K562 (cell line): ENCODE measurements around the gene SPCS3. TPM values are rescaled to one million over a fixed set of nuclear protein-coding genes. Genes with fewer than 3 reads are reported as not detected.
A peak's percentile ranks its signal among the peaks of the same experiment; 100 is the strongest.

Source experiments
- C11orf30 ChIP-seq: fragments of 450-650 bp; IDR thresholded peaks from 2 replicates; pipeline ENCODE4 v1.6.1; 2016; ENCODE audit warnings: low read depth, mild to moderate bottlenecking
- KLF1 ChIP-seq: fragments of 450-650 bp; IDR thresholded peaks from 2 replicates; pipeline ENCODE4 v1.6.1; 2016; ENCODE audit warnings: missing genetic modification characterization, missing compliant biosample characterization
- MAFF ChIP-seq: IDR thresholded peaks from 2 replicates; pipeline ENCODE4 v1.6.1; 2012; ENCODE audit warnings: low read length, improper control_type of control experiment
- MAFK ChIP-seq: IDR thresholded peaks from 2 replicates; pipeline ENCODE4 v1.6.1; 2011; ENCODE audit warnings: low read length, improper control_type of control experiment
- MEF2A ChIP-seq: IDR thresholded peaks from 2 replicates; pipeline ENCODE4 v1.6.1; 2011; ENCODE audit warnings: low read depth, mild to moderate bottlenecking, low read length, moderate library complexity; ENCODE audit not compliant: control insufficient read depth
- PHF20 ChIP-seq: fragments of 450-650 bp; IDR thresholded peaks from 2 replicates; pipeline ENCODE4 v1.6.1; 2018; ENCODE audit not compliant: partially characterized antibody
- TBL1XR1 ChIP-seq, 2 experiments: IDR thresholded peaks; 2 replicates each; pipeline ENCODE4 v1.6.1; 2012; ENCODE audit warnings: improper control_type of control experiment in 2 of 2, low read length in 2 of 2, mild to moderate bottlenecking in 1 of 2
- ZNF133 ChIP-seq: fragments of 250-450 bp; sonication (Bioruptor Pico); IDR thresholded peaks from 2 replicates; pipeline ENCODE4 v1.4.0; 2020; ENCODE audit warnings: mild to moderate bottlenecking
- ZNF316 ChIP-seq: fragments of 450-650 bp; IDR thresholded peaks from 2 replicates; pipeline ENCODE4 v1.6.1; 2016
- ZNF561 ChIP-seq: fragments of 450-650 bp; formaldehyde crosslinking; conservative IDR thresholded peaks from 2 replicates; pipeline ENCODE4 v1.4.0; 2020; ENCODE audit warnings: mild to moderate bottlenecking, moderate library complexity
- polyA plus RNA-seq, 8 experiments: library from polyadenylated mRNA; depleted of rRNA in 4 of 8; stranded (reverse) in 5 of 8; unstranded in 3 of 8; fragments of >200 nt; fragmentation: Nextera tagmentation in 2 of 8; fragmentation: Illumina TruSeq in 1 of 8; extraction: Ambion mirVana in 2 of 8; extraction: Trizol in 1 of 8; gene quantifications; 2 replicates each; pipeline versions ENCODE4 v1.2.1 to v1.2.3, GENCODE V29; 2011 to 2014; ENCODE audit warnings: inconsistent platforms in 1 of 8, missing spikeins in 1 of 8
- total RNA-seq, 7 experiments: library from RNA; depleted of rRNA in 6 of 7; stranded (reverse); fragments of >200 nt in 6 of 7; fragmentation: Illumina TruSeq in 2 of 7; extraction: Trizol in 2 of 7; gene quantifications; 2 replicates each; pipeline versions ENCODE4 v1.2.1 to v1.2.3, GENCODE V29; 2011 to 2021; ENCODE audit warnings: low replicate concordance in 1 of 7
- TF ChIP-seq, protein P1 (sequence below), 2 experiments: IDR thresholded peaks in 1 of 2; conservative IDR thresholded peaks in 1 of 2; 2 replicates each; pipeline ENCODE4 v1.6.1; 2016; ENCODE audit warnings: low read depth in 2 of 2, mild to moderate bottlenecking in 1 of 2, missing compliant biosample characterization in 1 of 2, missing genetic modification characterization in 1 of 2, moderate library complexity in 1 of 2
- TF ChIP-seq, protein P2 (sequence below): fragments of 250-450 bp; sonication (Bioruptor Pico); IDR thresholded peaks from 2 replicates; pipeline ENCODE4 v1.5.0; 2020; ENCODE audit warnings: mild to moderate bottlenecking, borderline replicate concordance
- TF ChIP-seq, protein P3 (sequence below): fragments of 450-650 bp; formaldehyde crosslinking; IDR thresholded peaks from 2 replicates; pipeline ENCODE4 v1.4.0; 2020; ENCODE audit warnings: mild to moderate bottlenecking, moderate library complexity
- TF ChIP-seq, protein P4 (sequence below): fragments of 450-650 bp; IDR thresholded peaks from 2 replicates; pipeline ENCODE4 v1.7.1; 2018; ENCODE audit warnings: mild to moderate bottlenecking, low read depth; ENCODE audit not compliant: partially characterized antibody

The SPCS3 gene
- total and polyA plus RNA-seq, 9 of the 15 experiments (the other 6 are each of a cell fraction or from before 2014, with no cell fraction given) = 64.6 to 196 (median 85.4) TPM

DNA sequence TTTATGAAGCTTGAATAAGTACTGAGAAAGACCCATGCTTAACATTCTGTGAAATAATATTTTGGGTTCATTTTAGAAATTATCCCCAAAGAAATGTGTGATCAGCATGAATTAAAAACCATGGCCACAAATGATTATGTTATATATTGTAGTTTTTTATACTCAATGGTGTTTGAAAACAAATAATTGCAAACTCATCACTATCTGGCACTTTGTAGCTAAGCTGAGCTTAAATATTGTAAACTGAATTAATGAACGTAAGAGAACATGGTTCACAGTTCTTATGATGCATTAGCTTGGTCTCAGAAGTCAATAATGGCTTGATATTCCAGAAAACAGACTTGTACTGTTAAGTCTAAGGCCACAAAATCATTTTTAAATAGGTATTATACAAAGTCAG, 26.1 kb upstream of the SPCS3 start (continued):
- TF ChIP-seq, protein P1, sequence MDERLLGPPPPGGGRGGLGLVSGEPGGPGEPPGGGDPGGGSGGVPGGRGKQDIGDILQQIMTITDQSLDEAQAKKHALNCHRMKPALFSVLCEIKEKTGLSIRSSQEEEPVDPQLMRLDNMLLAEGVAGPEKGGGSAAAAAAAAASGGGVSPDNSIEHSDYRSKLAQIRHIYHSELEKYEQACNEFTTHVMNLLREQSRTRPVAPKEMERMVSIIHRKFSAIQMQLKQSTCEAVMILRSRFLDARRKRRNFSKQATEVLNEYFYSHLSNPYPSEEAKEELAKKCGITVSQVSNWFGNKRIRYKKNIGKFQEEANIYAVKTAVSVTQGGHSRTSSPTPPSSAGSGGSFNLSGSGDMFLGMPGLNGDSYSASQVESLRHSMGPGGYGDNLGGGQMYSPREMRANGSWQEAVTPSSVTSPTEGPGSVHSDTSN (CRISPR knock-in tag; IDR thresholded peaks at IDR 0.05; ENCODE audit: low read depth) = no peak
- TF ChIP-seq, protein P1 (tag; conservative IDR thresholded peaks at IDR 0.05; ENCODE audit: low read depth) = no peak
- TF ChIP-seq KLF1 (tag) (no peak), MEF2A (no peak), MAFK (peak; percentile 61), ZNF561 (CRISPR knock-in tag) (no peak), C11orf30 (peak; percentile 80), ZNF133 (CRISPR knock-in tag) (no peak), PHF20 (no peak), TBL1XR1 (IDR thresholded peaks at IDR 0.05; ENCODE audit: low read length in 2 of 2) (no peak), MAFF (peak; percentile 75), ZNF316 (peak; percentile 91)
- TF ChIP-seq, protein P2, sequence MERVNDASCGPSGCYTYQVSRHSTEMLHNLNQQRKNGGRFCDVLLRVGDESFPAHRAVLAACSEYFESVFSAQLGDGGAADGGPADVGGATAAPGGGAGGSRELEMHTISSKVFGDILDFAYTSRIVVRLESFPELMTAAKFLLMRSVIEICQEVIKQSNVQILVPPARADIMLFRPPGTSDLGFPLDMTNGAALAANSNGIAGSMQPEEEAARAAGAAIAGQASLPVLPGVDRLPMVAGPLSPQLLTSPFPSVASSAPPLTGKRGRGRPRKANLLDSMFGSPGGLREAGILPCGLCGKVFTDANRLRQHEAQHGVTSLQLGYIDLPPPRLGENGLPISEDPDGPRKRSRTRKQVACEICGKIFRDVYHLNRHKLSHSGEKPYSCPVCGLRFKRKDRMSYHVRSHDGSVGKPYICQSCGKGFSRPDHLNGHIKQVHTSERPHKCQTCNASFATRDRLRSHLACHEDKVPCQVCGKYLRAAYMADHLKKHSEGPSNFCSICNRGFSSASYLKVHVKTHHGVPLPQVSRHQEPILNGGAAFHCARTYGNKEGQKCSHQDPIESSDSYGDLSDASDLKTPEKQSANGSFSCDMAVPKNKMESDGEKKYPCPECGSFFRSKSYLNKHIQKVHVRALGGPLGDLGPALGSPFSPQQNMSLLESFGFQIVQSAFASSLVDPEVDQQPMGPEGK = no peak
- TF ChIP-seq, protein P3, sequence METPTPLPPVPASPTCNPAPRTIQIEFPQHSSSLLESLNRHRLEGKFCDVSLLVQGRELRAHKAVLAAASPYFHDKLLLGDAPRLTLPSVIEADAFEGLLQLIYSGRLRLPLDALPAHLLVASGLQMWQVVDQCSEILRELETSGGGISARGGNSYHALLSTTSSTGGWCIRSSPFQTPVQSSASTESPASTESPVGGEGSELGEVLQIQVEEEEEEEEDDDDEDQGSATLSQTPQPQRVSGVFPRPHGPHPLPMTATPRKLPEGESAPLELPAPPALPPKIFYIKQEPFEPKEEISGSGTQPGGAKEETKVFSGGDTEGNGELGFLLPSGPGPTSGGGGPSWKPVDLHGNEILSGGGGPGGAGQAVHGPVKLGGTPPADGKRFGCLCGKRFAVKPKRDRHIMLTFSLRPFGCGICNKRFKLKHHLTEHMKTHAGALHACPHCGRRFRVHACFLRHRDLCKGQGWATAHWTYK (CRISPR knock-in tag) = no peak
- TF ChIP-seq, protein P4, sequence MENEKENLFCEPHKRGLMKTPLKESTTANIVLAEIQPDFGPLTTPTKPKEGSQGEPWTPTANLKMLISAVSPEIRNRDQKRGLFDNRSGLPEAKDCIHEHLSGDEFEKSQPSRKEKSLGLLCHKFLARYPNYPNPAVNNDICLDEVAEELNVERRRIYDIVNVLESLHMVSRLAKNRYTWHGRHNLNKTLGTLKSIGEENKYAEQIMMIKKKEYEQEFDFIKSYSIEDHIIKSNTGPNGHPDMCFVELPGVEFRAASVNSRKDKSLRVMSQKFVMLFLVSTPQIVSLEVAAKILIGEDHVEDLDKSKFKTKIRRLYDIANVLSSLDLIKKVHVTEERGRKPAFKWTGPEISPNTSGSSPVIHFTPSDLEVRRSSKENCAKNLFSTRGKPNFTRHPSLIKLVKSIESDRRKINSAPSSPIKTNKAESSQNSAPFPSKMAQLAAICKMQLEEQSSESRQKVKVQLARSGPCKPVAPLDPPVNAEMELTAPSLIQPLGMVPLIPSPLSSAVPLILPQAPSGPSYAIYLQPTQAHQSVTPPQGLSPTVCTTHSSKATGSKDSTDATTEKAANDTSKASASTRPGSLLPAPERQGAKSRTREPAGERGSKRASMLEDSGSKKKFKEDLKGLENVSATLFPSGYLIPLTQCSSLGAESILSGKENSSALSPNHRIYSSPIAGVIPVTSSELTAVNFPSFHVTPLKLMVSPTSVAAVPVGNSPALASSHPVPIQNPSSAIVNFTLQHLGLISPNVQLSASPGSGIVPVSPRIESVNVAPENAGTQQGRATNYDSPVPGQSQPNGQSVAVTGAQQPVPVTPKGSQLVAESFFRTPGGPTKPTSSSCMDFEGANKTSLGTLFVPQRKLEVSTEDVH = no peak
